Measurements from ENCODE around the gene CELA1. TPM values are rescaled to one million over a fixed set of nuclear protein-coding genes. Genes with fewer than 3 reads are reported as not detected.
"Not testable (repeated sequence)": the region's sequence is repeated elsewhere in the genome, so short reads cannot be mapped to it uniquely, and the experiment has no call there.

Gene CELA1
- polyA plus RNA-seq, 3 donors: 0.67 to 3.0 TPM; not detected in 1

- H3K4me1 Mint-ChIP-seq: peaks cover 70% of the 10 kb centered on the region
- H3K27ac Mint-ChIP-seq: peak overlapping the region; percentile 66 to 95 (median 88)
- no peak for TF ChIP-seq CTCF (IDR thresholded peaks at IDR 0.05)
Observed at GRCh38 chr12:51318846-51319599, 27.5 kb downstream of the CELA1 start.

DNA sequence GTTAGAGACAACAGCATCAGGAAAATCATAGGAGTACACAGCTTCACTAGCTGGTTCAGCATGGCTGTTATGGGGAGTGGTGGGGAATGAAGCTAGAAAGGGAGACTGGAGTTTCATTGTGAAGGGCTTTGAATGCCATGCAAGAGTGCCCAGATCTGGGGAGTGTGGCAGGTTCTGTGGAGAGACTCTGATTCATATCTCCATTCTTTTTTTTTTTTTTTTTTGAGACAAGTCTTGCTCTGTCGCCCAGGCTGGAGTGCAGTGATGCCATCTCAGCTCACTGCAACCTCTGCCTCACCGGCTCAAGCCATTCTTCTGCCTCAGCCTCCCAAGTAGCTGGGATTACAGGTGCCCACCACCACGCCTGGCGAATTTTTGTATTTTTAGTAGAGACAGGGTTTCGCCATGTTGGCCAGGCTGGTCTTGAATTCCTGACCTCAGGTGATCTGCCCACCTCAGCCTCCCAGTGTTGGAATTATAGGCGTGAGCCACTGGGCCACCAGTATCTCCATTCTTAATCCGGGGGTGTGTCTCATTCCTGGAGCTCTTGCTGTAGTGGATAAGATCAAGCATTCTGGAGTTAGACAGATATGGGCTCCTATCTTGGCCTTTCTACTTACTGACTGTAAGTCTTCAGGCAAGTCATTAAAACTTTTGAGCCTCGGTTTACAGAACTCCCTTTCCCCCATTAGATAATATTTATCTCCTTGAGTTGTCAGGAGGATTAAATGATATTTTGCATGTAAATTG, 28.2 kb downstream of the CELA1 start:
- H3K9me3 Mint-ChIP-seq; H3K27me3 Mint-ChIP-seq (ENCODE audit: low read depth in 3 of 3); H3K9me3 ChIP-seq (replicated peaks in 1 of 2; ENCODE audit: control insufficient read depth in 1 of 2, insufficient read depth in 1 of 2, low read length in 2 of 2); intact Hi-C loops (cut with micrococcal nuclease); H2AFZ ChIP-seq (ENCODE audit: insufficient read depth, low read depth, low read length, poor library complexity, severe bottlenecking); DNase-seq; H3K27me3 ChIP-seq (ENCODE audit: control insufficient read depth in 2 of 2, insufficient read depth in 2 of 2, low read length in 2 of 2): not testable (repeated sequence)
- peak overlapping the region; percentile 60 to 91 for H3K4me3 Mint-ChIP-seq
- Histone ChIP-seq H3K36me3 (replicated peaks in 1 of 2; ENCODE audit: control insufficient read depth in 1 of 2, insufficient read depth in 2 of 2, low read length in 2 of 2) (peaks cover 23 to 32% of the 10 kb centered on the region in 2 donors), H3K27ac (ENCODE audit: low read depth in 1 of 2, low read length in 2 of 2) (peak overlapping the region; percentile 16 to 81), H4K20me1 (ENCODE audit: insufficient read depth, low read length) (peaks cover 87% of the 10 kb centered on the region), H3K4me3 (replicated peaks in 1 of 3; ENCODE audit: low read depth in 2 of 3, low read length in 3 of 3) (peak overlapping the region in 1 of 3 experiments; percentile 99), H3K79me2 (ENCODE audit: insufficient read depth, low read length) (peaks cover 98% of the 10 kb centered on the region), H3K4me1 (ENCODE audit: control insufficient read depth in 1 of 2, insufficient read depth in 2 of 2, low read length in 2 of 2) (peaks cover 58 to 62% of the 10 kb centered on the region in 2 donors), H3K9ac (ENCODE audit: insufficient read depth, low read length, poor library complexity, severe bottlenecking) (peak overlapping the region; percentile 23), H3K4me2 (replicated peaks; ENCODE audit: extremely low read depth, low read length, poor library complexity, severe bottlenecking) (peak overlapping the region; percentile 99)
- H3K36me3 Mint-ChIP-seq: peaks cover 30 to 67% of the 10 kb centered on the region in 2 donors
- 93% methylated on average over 2 of the region's 8 CpGs for WGBS (ENCODE audit: insufficient coverage)
- H3K27ac Mint-ChIP-seq: peak overlapping the region; percentile 36 to 88 (median 80)
- H3K4me1 Mint-ChIP-seq: peaks cover 67% of the 10 kb centered on the region

More at GRCh38 chr12:51318846-51319599, 27.5 kb downstream of the CELA1 start:
- Histone ChIP-seq H2AFZ (ENCODE audit: insufficient read depth, low read depth, low read length, poor library complexity, severe bottlenecking) (no peak overlapping the region), H3K36me3 (replicated peaks in 1 of 2; ENCODE audit: control insufficient read depth in 1 of 2, insufficient read depth in 2 of 2, low read length in 2 of 2) (peaks cover 18 to 25% of the 10 kb centered on the region in 2 donors), H3K4me2 (replicated peaks; ENCODE audit: extremely low read depth, low read length, poor library complexity, severe bottlenecking) (peak overlapping the region; percentile 99), H3K9ac (ENCODE audit: insufficient read depth, low read length, poor library complexity, severe bottlenecking) (peak overlapping the region; percentile 23), H3K27me3 (ENCODE audit: control insufficient read depth in 2 of 2, insufficient read depth in 2 of 2, low read length in 2 of 2) (no peaks in the 10 kb centered on the region), H3K27ac (ENCODE audit: low read depth in 1 of 2, low read length in 2 of 2) (peak overlapping the region; percentile 59 to 81), H3K9me3 (replicated peaks in 1 of 2; ENCODE audit: control insufficient read depth in 1 of 2, insufficient read depth in 1 of 2, low read length in 2 of 2) (no peaks in the 10 kb centered on the region), H4K20me1 (ENCODE audit: insufficient read depth, low read length) (peaks cover 81% of the 10 kb centered on the region), H3K4me3 (replicated peaks in 1 of 3; ENCODE audit: low read depth in 2 of 3, low read length in 3 of 3) (peak overlapping the region in 2 of 3 experiments; percentile 15 to 99), H3K79me2 (ENCODE audit: insufficient read depth, low read length) (peaks cover 100% of the 10 kb centered on the region), H3K4me1 (ENCODE audit: control insufficient read depth in 1 of 2, insufficient read depth in 2 of 2, low read length in 2 of 2) (peaks cover 57 to 68% of the 10 kb centered on the region in 2 donors)
- DNase-seq: peak; percentile 17 to 49 (median 23)
- WGBS (ENCODE audit: insufficient coverage): 0% methylated on average over 1 of the region's 3 CpGs
- Mint-ChIP-seq H3K9me3 (no peaks in the 10 kb centered on the region), H3K36me3 (peaks cover 25 to 61% of the 10 kb centered on the region in 2 donors), H3K27me3 (ENCODE audit: low read depth in 3 of 3) (no peaks in the 10 kb centered on the region), H3K4me3 (peak overlapping the region; percentile 60 to 91)
- intact Hi-C loops (cut with micrococcal nuclease): no loop called here

All from CD14-positive monocyte (primary cell).